CD14-positive monocyte (primary cell): ENCODE results near the gene PKHD1. TPM values are rescaled to one million over a fixed set of nuclear protein-coding genes. Genes with fewer than 3 reads are reported as not detected.

ENCODE experiments used
- DNase-seq, 3 donors: peaks; one replicate each; pipeline ENCODE4 v3.0.0-alpha.2; 2011 to 2022
- H2AFZ ChIP-seq: 2 replicates; pipeline ENCODE4 v1.6.0; 2012; ENCODE audit warnings: mild to moderate bottlenecking, low read depth, low read length, inconsistent platforms; ENCODE audit not compliant: insufficient read depth, poor library complexity, severe bottlenecking
- H3K27ac ChIP-seq, 2 donors: 1 replicate in 1 of 2; 2 replicates in 1 of 2; pipeline ENCODE4 v1.5.1; 2012 to 2013; ENCODE audit warnings: low read length in 2 of 2, control low read depth in 1 of 2, inconsistent platforms in 1 of 2, low read depth in 1 of 2, mild to moderate bottlenecking in 1 of 2
- H3K27me3 ChIP-seq, 2 donors: one replicate each; pipeline versions ENCODE4 v1.6.0 to v1.6.1; 2011 to 2013; ENCODE audit warnings: low read length in 2 of 2; ENCODE audit not compliant: control insufficient read depth in 2 of 2, insufficient read depth in 2 of 2
- H3K36me3 ChIP-seq, 2 donors: replicated peaks in 1 of 2; 1 replicate in 1 of 2; 2 replicates in 1 of 2; pipeline versions ENCODE4 v1.5.1 to v1.6.1; 2012 to 2013; ENCODE audit warnings: low read length in 2 of 2, control low read depth in 1 of 2, inconsistent platforms in 1 of 2, mild to moderate bottlenecking in 1 of 2; ENCODE audit not compliant: insufficient read depth in 2 of 2, control insufficient read depth in 1 of 2
- H3K4me1 ChIP-seq, 2 donors: 1 replicate in 1 of 2; 2 replicates in 1 of 2; pipeline versions ENCODE4 v1.5.1 to v1.6.1; 2012 to 2013; ENCODE audit warnings: low read length in 2 of 2, control low read depth in 1 of 2, inconsistent platforms in 1 of 2, mild to moderate bottlenecking in 1 of 2, moderate library complexity in 1 of 2; ENCODE audit not compliant: insufficient read depth in 2 of 2, control insufficient read depth in 1 of 2
- H3K4me2 ChIP-seq: replicated peaks from 2 replicates; pipeline ENCODE3; 2012; ENCODE audit warnings: low read length, moderate library complexity, mild to moderate bottlenecking; ENCODE audit not compliant: poor library complexity, severe bottlenecking; ENCODE audit errors: extremely low read depth
- H3K4me3 ChIP-seq, 3 experiments: fragments of 200-600 bp in 1 of 3; sonication (generic) in 1 of 3; replicated peaks in 1 of 3; 1 replicate in 2 of 3; 2 replicates in 1 of 3; pipeline ENCODE4 v1.5.1; 2011 to 2013; ENCODE audit warnings: low read length in 3 of 3, mild to moderate bottlenecking in 3 of 3, control low read depth in 2 of 3, low read depth in 2 of 3, inconsistent platforms in 1 of 3, moderate library complexity in 1 of 3
- H3K79me2 ChIP-seq: 2 replicates; pipeline ENCODE4 v1.6.0; 2012; ENCODE audit warnings: mild to moderate bottlenecking, control low read depth, inconsistent platforms, low read length, moderate library complexity; ENCODE audit not compliant: insufficient read depth
- H3K9ac ChIP-seq: 2 replicates; pipeline ENCODE4 v1.6.0; 2017; ENCODE audit warnings: low read length, mild to moderate bottlenecking; ENCODE audit not compliant: insufficient read depth, poor library complexity, severe bottlenecking
- H3K9me3 ChIP-seq, 2 donors: replicated peaks in 1 of 2; 1 replicate in 1 of 2; 2 replicates in 1 of 2; pipeline versions ENCODE4 v1.5.1 to v1.6.1; 2012 to 2013; ENCODE audit warnings: low read length in 2 of 2, control low read depth in 1 of 2; ENCODE audit not compliant: control insufficient read depth in 1 of 2, insufficient read depth in 1 of 2
- H4K20me1 ChIP-seq: 2 replicates; pipeline ENCODE4 v1.6.0; 2012; ENCODE audit warnings: mild to moderate bottlenecking, low read length, control low read depth, moderate library complexity; ENCODE audit not compliant: insufficient read depth
- H3K27ac Mint-ChIP-seq, 7 donors: one replicate each; pipeline ENCODE4 v1.8.0; 2020; ENCODE audit warnings: mild to moderate bottlenecking in 7 of 7, mixed read lengths in 7 of 7, moderate library complexity in 6 of 7, inconsistent platforms in 2 of 7
- H3K27me3 Mint-ChIP-seq, 3 donors: one replicate each; pipeline ENCODE4 v1.8.0; 2021 to 2022; ENCODE audit warnings: low read depth in 3 of 3, mild to moderate bottlenecking in 3 of 3, mixed read lengths in 3 of 3, moderate library complexity in 3 of 3, inconsistent platforms in 1 of 3
- H3K36me3 Mint-ChIP-seq, 2 donors: one replicate each; pipeline ENCODE4 v1.8.0; 2020; ENCODE audit warnings: mixed read lengths in 2 of 2, inconsistent platforms in 1 of 2, mild to moderate bottlenecking in 1 of 2
- H3K4me1 Mint-ChIP-seq: one replicate; pipeline ENCODE4 v1.8.0; 2020; ENCODE audit warnings: mild to moderate bottlenecking, mixed read lengths
- H3K4me3 Mint-ChIP-seq, 2 donors: one replicate each; pipeline ENCODE4 v1.8.0; 2020; ENCODE audit warnings: mild to moderate bottlenecking in 2 of 2, mixed read lengths in 2 of 2, moderate library complexity in 1 of 2
- H3K9me3 Mint-ChIP-seq, 7 donors: one replicate each; pipeline ENCODE4 v1.8.0; 2020 to 2022; ENCODE audit warnings: mixed read lengths in 7 of 7, mild to moderate bottlenecking in 6 of 7, moderate library complexity in 6 of 7, inconsistent platforms in 2 of 7
- CTCF ChIP-seq: fragments of 200-600 bp; IDR thresholded peaks from one replicate; pipeline ENCODE4 v1.8.0; 2022; ENCODE audit warnings: antibody characterized with exemption, mild to moderate bottlenecking
- WGBS: methylation state at CpG from one replicate; pipeline ENCODE4 v1.1.5; 2013; ENCODE audit warnings: missing lambda C conversion rate; ENCODE audit not compliant: insufficient coverage; 5-methylcytosine and 5-hydroxymethylcytosine counted together
- intact Hi-C, 2 donors: fragments of 100-400 bp; cut with micrococcal nuclease; formaldehyde crosslinking; loops; one replicate each; pipeline versions ENCODE4 v1.15.0 to v1.15.1; 2023
- polyA plus RNA-seq, 3 donors: library from polyadenylated mRNA; depleted of rRNA in 1 of 3; unstranded in 2 of 3; stranded (reverse) in 1 of 3; fragments of 300-500 nt in 2 of 3; fragments of >200 nt in 1 of 3; fragmentation: Illumina TruSeq in 2 of 3; gene quantifications; 1 replicate in 2 of 3; 2 replicates in 1 of 3; pipeline ENCODE4 v1.2.3, GENCODE V29; 2012 to 2021

PKHD1 gene
- polyA plus RNA-seq, 3 donors = not detected

DNA sequence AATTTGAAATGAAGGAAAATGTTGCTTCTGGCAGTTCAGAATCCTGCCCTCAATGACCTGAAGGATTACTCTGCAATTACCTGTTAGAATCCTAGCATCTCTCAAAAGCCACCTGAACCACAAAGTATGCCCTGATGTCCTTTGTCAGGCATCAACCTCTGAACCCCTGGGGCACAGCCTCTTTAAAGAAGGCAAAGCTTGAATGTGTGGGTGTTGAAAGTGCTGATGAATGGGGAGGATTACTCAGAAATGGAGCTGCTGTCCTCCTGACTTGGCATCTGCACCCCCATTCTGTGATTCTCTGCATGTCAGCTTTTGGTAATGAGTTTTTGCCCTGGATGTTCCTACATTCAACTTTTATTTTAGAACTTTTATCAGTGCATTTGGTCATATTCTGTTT, 179.2 kb downstream of the PKHD1 start:
- Histone ChIP-seq H3K79me2 (no peaks in the 10 kb centered on the region), H3K9ac (no peak overlapping the region), H4K20me1 (no peaks in the 10 kb centered on the region), H3K4me3 (no peak overlapping the region), H3K9me3 (no peaks in the 10 kb centered on the region), H3K27ac (no peak overlapping the region), H3K4me1 (no peaks in the 10 kb centered on the region), H2AFZ (no peak overlapping the region), H3K4me2 (no peak overlapping the region), H3K27me3 (no peaks in the 10 kb centered on the region), H3K36me3 (no peaks in the 10 kb centered on the region)
- no peak overlapping the region for H3K27ac Mint-ChIP-seq
- TF ChIP-seq CTCF = no peak
- DNase-seq = no peak
- H3K9me3 Mint-ChIP-seq = peaks cover 0 to 3% (median 2%) of the 10 kb centered on the region in 7 donors
- H3K36me3 Mint-ChIP-seq = no peaks in the 10 kb centered on the region
- peaks cover 1% of the 10 kb centered on the region for H3K4me1 Mint-ChIP-seq
- H3K27me3 Mint-ChIP-seq = peaks cover 0 to 5% (median 0%) of the 10 kb centered on the region in 3 donors
- H3K4me3 Mint-ChIP-seq = no peak overlapping the region
- intact Hi-C loops = no loop called here

- no peaks in the 10 kb centered on the region for H3K4me1 ChIP-seq
- Mint-ChIP-seq H3K9me3 (peaks cover 0 to 3% (median 0%) of the 10 kb centered on the region in 7 donors), H3K27me3 (peaks cover 0 to 3% (median 0%) of the 10 kb centered on the region in 3 donors), H3K4me1 (no peaks in the 10 kb centered on the region), H3K36me3 (no peaks in the 10 kb centered on the region), H3K27ac (no peak overlapping the region), H3K4me3 (no peak overlapping the region)
- no peaks in the 10 kb centered on the region for H3K9me3 ChIP-seq
- H3K27ac ChIP-seq = no peak overlapping the region
- H4K20me1 ChIP-seq = no peaks in the 10 kb centered on the region
- no peak overlapping the region for H3K4me2 ChIP-seq
- no peak overlapping the region for H3K9ac ChIP-seq
- DNase-seq = no peak
- H3K36me3 ChIP-seq = no peaks in the 10 kb centered on the region
- no peak for TF ChIP-seq CTCF
- no peak overlapping the region for H2AFZ ChIP-seq
- intact Hi-C loops = no loop called here
- H3K79me2 ChIP-seq = no peaks in the 10 kb centered on the region
- no CpG with 5 or more reads among the region's 4 CpGs for WGBS
- H3K27me3 ChIP-seq = no peaks in the 10 kb centered on the region
- no peak overlapping the region for H3K4me3 ChIP-seq
These were observed 185.3 kb downstream of the PKHD1 start for GRCh38 chr6:51901766-51902764.
